NT2/D1 (cell line): ENCODE results near the gene FILIP1L.

Experiments used
- DNase-seq: peaks from one replicate; pipeline ENCODE4 v3.0.0-alpha.2; 2011; ENCODE audit warnings: low read depth, low spot score
- H3K27me3 ChIP-seq: 2 replicates; pipeline ENCODE4 v1.6.0; 2011; ENCODE audit warnings: mild to moderate bottlenecking; ENCODE audit not compliant: insufficient read length, insufficient read depth
- H3K36me3 ChIP-seq: 2 replicates; pipeline ENCODE4 v1.6.1; 2011; ENCODE audit warnings: mild to moderate bottlenecking, low read length, mixed read lengths; ENCODE audit not compliant: insufficient read depth, insufficient read length
- H3K4me1 ChIP-seq: 2 replicates; pipeline ENCODE4 v1.5.1; 2011; ENCODE audit not compliant: insufficient read depth, insufficient read length
- H3K4me3 ChIP-seq: 2 replicates; pipeline ENCODE4 v1.5.1; 2011; ENCODE audit warnings: low read depth; ENCODE audit not compliant: insufficient read length
- H3K9ac ChIP-seq: 2 replicates; pipeline ENCODE4 v1.6.0; 2011; ENCODE audit warnings: low read depth; ENCODE audit not compliant: insufficient read length
- H3K9me3 ChIP-seq: 2 replicates; pipeline ENCODE4 v1.5.1; 2011; ENCODE audit warnings: mild to moderate bottlenecking, low read length; ENCODE audit not compliant: insufficient read depth
- SUZ12 ChIP-seq: IDR thresholded peaks from 2 replicates; pipeline ENCODE4 v1.6.1; 2011; ENCODE audit not compliant: insufficient read length, insufficient read depth; ENCODE audit errors: extremely low read depth
- YY1 ChIP-seq: IDR thresholded peaks from 2 replicates; pipeline ENCODE4 v1.6.1; 2011; ENCODE audit not compliant: insufficient read length, insufficient read depth
- ZNF274 ChIP-seq: IDR thresholded peaks from 2 replicates; pipeline ENCODE4 v1.6.1; 2011; ENCODE audit warnings: mild to moderate bottlenecking, low read depth, low read length

FILIP1L gene

DNA sequence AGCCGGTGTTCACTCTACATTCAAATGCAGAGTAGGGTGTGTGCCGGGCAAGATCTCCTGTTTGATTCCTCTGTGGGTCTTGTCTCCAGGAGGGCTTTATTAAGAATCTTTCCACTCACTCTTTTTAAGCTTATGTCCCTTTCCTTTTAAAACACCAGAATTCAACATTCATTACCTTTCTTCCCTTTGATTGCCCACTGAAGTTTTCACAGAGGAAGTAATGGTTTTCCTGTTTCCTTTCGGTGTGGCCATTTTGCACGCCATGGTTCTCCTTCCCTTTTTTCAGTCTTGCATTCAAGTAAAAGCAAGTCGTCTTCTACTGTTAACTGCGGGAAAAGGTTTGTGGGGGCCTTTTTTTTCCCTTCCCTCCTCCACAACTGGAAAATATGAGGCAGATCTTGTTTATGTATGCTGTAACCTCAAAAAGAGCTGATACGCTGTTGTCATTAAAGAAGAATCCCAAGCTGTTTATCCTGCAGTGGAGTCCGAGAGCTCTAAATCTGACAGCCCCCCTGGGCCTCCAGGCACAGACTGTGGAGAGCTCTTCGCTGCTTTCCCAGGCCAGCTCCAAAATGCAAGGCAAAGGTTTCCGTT is 40.5 kb downstream of the FILIP1L start:
- H3K9ac ChIP-seq = no peak overlapping the region
- H3K9me3 ChIP-seq = 0 out of 2 replicates have a peak, but pooled peaks cover 5% of the 10 kb centered on the region
- H3K27me3 ChIP-seq = no peaks in the 10 kb centered on the region
- peak; percentile 42 for DNase-seq
- H3K36me3 ChIP-seq = no peaks in the 10 kb centered on the region
- no peaks in the 10 kb centered on the region for H3K4me1 ChIP-seq
- no peak overlapping the region for H3K4me3 ChIP-seq
- TF ChIP-seq ZNF274 (no peak), YY1 (no peak), SUZ12 (no peak)

DNA sequence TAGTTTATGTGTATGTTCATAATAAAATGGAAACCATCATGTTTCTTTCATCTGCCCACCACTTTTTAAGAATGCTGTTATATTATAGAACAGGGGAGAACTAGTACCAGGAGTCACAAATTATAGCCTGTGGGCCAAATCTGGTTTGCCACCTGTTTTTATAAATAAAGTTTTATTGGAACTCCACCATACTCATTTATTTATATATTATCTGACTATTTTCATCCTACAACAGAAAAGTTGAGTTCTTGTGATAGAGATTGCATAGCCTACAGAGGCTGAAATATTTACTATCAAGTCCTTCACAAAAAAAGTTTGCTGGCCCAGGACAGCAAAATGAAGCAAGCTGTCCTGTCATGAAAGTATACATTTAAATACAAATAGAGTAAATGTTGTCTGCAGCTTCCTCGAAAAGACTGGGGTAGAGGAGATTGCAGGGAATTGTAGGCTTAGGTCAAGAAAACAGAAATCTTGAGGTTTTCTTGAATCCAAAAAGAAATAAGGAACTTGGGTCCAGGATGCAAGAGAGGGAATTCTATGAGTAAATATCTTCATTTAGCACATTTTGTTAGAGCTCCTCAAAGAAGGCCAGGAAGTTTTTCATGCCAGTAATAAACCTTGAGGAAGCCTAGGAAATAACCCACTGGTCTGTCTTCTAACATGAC is 41.1 kb downstream of the FILIP1L start:
- H3K27me3 ChIP-seq = no peaks in the 10 kb centered on the region
- H3K4me3 ChIP-seq = no peak overlapping the region
- no peak overlapping the region for H3K9ac ChIP-seq
- no peak for TF ChIP-seq ZNF274
- TF ChIP-seq YY1 = no peak
- no peak for TF ChIP-seq SUZ12
- DNase-seq = no peak
- H3K36me3 ChIP-seq = no peaks in the 10 kb centered on the region
- 0 out of 2 replicates have a peak, but pooled peaks cover 5% of the 10 kb centered on the region for H3K9me3 ChIP-seq
- H3K4me1 ChIP-seq = no peaks in the 10 kb centered on the region

DNA sequence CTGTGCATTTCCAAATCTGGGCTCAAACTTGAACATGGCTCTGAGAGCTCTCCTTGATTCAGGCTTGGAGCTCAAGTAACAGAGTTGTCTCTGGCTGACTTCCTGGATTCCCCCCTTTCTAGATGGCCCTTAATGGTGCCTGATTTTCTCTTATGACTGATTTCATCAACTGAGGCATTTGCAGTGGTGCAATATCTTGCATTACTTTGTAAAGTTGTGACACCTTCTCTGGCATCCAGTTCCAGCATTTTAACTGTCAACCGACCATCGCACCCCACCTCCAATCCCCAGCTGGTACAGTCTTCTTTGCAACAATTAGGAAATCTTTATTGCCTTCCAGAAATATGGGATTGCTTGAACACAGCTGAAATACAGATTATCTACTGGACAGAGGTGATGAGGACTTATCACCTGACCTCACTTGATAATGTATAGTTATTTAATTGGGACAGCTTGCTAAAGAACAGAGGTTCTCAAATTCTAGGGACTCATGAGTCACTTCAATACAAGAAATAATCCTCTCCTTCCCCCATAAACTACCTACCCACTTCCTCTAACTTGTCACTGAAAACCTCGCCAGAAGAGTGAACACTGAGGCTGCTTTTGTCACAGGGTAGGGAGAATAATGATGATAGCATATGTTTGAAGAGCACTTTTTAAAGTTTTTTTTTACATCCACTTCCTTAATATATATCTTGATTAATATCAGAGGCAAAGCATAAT is 41.8 kb downstream of the FILIP1L start:
- H3K36me3 ChIP-seq = no peaks in the 10 kb centered on the region
- H3K9me3 ChIP-seq = 0 out of 2 replicates have a peak, but pooled peaks cover 5% of the 10 kb centered on the region
- no peaks in the 10 kb centered on the region for H3K27me3 ChIP-seq
- TF ChIP-seq ZNF274 (no peak), YY1 (no peak), SUZ12 (no peak)
- no peak for DNase-seq
- H3K4me1 ChIP-seq = no peaks in the 10 kb centered on the region
- H3K4me3 ChIP-seq = no peak overlapping the region
- H3K9ac ChIP-seq = no peak overlapping the region

DNA sequence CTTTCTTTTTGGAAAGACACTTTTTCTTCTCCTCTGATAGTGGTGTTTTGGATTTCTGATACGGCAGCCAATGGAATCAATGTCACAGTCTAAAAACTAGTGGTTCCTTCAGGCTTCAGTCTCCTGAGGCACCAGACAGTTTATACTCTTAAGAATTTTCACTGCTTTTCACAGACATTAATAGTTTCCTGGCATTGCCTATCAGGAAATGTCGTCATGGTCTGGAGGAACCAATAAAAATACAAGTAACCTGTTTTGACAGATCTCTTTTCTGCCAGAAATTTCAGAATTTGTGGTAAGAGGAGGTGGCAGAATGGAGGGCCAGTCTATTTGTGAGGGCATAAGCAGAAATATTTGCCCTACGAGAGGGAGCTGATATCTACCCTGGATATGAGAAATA is 44.8 kb downstream of the FILIP1L start:
- H3K9me3 ChIP-seq = 0 out of 2 replicates have a peak, but pooled peaks cover 5% of the 10 kb centered on the region
- no peaks in the 10 kb centered on the region for H3K36me3 ChIP-seq
- H3K9ac ChIP-seq = no peak overlapping the region
- TF ChIP-seq YY1 (no peak), ZNF274 (no peak), SUZ12 (no peak)
- no peak overlapping the region for H3K4me3 ChIP-seq
- no peak for DNase-seq
- H3K27me3 ChIP-seq = no peaks in the 10 kb centered on the region
- no peaks in the 10 kb centered on the region for H3K4me1 ChIP-seq

DNA sequence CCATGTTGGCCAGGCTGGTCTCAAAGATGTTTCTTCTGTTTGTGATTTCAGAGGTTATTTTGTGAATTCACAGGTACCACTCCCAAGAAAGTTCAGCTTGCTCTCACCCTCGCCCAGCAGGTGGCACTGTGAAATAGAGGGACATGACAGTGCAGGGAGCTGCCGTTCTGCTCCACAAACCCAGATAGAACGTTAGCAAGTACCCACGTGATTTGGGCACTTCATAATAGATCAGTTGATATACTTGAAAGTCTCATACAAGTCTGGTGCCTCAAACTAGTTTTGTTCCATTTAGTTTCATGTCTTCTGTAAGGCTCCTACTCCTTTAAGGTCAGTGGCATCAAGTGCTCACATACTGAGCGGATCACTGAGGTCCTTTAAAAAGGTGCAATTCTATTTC is 45.5 kb downstream of the FILIP1L start:
- Histone ChIP-seq H3K9ac (no peak overlapping the region), H3K27me3 (no peaks in the 10 kb centered on the region), H3K4me1 (no peaks in the 10 kb centered on the region), H3K4me3 (no peak overlapping the region), H3K9me3 (0 out of 2 replicates have a peak, but pooled peaks cover 5% of the 10 kb centered on the region), H3K36me3 (no peaks in the 10 kb centered on the region)
- TF ChIP-seq YY1 (no peak), ZNF274 (no peak), SUZ12 (no peak)
- peak; percentile 64 for DNase-seq

DNA sequence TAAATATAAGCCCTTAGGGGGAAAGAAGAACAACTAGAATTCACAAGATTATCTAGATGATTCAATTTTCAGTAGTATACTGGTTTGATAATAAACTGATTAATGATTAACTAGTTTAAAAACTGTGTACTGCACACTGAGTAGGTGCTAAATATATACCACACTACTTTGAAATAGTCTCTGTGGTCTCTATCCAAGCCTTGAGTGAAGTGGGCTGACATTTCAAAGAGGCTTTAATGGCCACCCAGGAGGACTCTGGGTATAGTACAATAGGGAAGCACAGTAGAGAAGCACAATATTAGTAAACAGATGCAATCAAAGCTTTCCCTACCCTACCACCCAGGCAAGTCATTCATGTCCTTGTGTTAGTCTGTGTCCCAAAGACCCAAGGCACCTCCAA is 46.7 kb downstream of the FILIP1L start:
- TF ChIP-seq YY1 = no peak
- TF ChIP-seq ZNF274 = no peak
- no peak for TF ChIP-seq SUZ12
- Histone ChIP-seq H3K9ac (no peak overlapping the region), H3K4me3 (no peak overlapping the region), H3K36me3 (no peaks in the 10 kb centered on the region), H3K9me3 (0 out of 2 replicates have a peak, but pooled peaks cover 5% of the 10 kb centered on the region), H3K4me1 (no peaks in the 10 kb centered on the region), H3K27me3 (no peaks in the 10 kb centered on the region)
- no peak for DNase-seq

DNA sequence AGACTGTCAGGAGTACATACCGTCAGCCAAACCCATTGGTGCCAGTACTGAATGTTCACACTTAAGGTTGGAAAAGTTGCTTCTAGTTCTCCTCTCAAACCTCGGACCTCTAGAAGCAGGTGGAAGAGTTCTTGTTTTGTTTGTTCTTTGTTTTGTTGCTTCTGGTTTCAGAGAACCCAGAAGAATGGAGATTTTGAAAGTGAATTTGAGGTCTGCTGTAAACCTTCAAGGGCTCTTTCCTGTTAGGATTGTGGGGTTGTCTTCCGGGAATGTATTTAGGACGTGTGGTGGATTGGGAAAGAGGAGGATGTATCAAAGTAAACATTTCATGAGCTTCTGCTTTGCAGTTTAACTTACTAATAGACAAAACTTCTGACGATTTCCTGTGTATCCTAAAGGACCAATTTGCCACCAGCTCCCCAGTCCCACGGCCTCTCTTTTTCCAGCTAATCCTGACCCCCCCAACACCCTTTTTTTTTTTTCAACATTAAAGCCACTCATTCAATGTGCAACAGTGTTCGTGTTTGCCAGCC is 50.3 kb downstream of the FILIP1L start:
- TF ChIP-seq SUZ12 = no peak
- no peak for TF ChIP-seq ZNF274
- TF ChIP-seq YY1 = no peak
- Histone ChIP-seq H3K4me1 (no peaks in the 10 kb centered on the region), H3K9ac (no peak overlapping the region), H3K27me3 (no peaks in the 10 kb centered on the region), H3K9me3 (no peaks in the 10 kb centered on the region), H3K4me3 (no peak overlapping the region), H3K36me3 (no peaks in the 10 kb centered on the region)
- DNase-seq = no peak
